H1 (cell line): ENCODE measurements around the gene RBBP8.

Experiments used
- ASH2L ChIP-seq: fragments of 200-600, 300-600 bp; sonication (generic); IDR thresholded peaks from one replicate; pipeline ENCODE4 v1.7.1; 2017; ENCODE audit warnings: low read length
- EP300 ChIP-seq, 2 experiments: IDR thresholded peaks; 1 replicate in 1 of 2; 2 replicates in 1 of 2; pipeline ENCODE4 v1.6.1; 2011 to 2012; ENCODE audit warnings: low read depth in 2 of 2, low read length in 2 of 2, mild to moderate bottlenecking in 2 of 2, borderline replicate concordance in 1 of 2, inconsistent platforms in 1 of 2, moderate library complexity in 1 of 2

DNA sequence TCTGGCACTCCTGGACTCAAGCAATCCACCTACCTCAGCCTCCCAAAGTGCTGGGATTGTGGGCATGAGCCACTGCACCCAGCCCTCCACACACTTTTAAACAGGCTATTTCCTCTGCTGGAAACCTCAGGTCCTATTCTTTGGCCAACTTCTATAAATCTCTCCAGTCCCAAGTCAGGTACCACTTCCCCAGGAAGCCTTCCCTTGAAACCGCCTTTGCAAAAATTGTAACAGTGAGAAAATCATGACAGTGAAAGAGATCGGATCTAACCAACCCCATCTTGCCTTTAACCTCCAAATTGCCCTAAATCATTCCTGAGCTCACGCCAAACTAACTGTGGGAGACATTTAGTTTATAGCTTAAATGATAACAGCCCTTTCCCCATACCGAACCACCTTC, 134.9 kb downstream of the RBBP8 start:
- no peak for TF ChIP-seq ASH2L
- TF ChIP-seq EP300 (IDR thresholded peaks at IDR 0.05; ENCODE audit: borderline replicate concordance in 1 of 2, low read depth in 2 of 2, low read length in 2 of 2) = no peak
